DND-41 (cell line): ENCODE measurements around the gene TAF1D.
"Not testable (repeated sequence)": the region's sequence is repeated elsewhere in the genome, so short reads cannot be mapped to it uniquely, and the experiment has no call there.

ENCODE experiments used
- ATAC-seq: fragments of 200-7000 bp; cut with Tn5 transposase; 3 replicates; pipeline ENCODE4 v1.9.1; 2021; ENCODE audit warnings: low read depth; ENCODE audit not compliant: insufficient read depth
- DNase-seq: peaks from one replicate; pipeline ENCODE4 v3.0.0-alpha.2; 2020
- H2AFZ ChIP-seq: 2 replicates; pipeline ENCODE4 v1.6.0; 2012; ENCODE audit warnings: low read depth, low read length
- H3K27ac ChIP-seq: 2 replicates; pipeline ENCODE4 v1.5.1; 2012; ENCODE audit warnings: low read length, inconsistent platforms
- H3K27me3 ChIP-seq: fragments of 200-600 bp; sonication (generic); 2 replicates; pipeline ENCODE4 v1.6.0; 2012; ENCODE audit warnings: low read length, mild to moderate bottlenecking, inconsistent platforms; ENCODE audit not compliant: insufficient read depth, poor library complexity
- H3K36me3 ChIP-seq: 2 replicates; pipeline ENCODE4 v1.5.1; 2012; ENCODE audit warnings: low read length, inconsistent platforms; ENCODE audit not compliant: insufficient read depth
- H3K4me1 ChIP-seq: 2 replicates; pipeline ENCODE4 v1.5.1; 2012; ENCODE audit warnings: mild to moderate bottlenecking, low read length; ENCODE audit not compliant: insufficient read depth
- H3K4me2 ChIP-seq: 2 replicates; pipeline ENCODE4 v1.6.0; 2012; ENCODE audit warnings: mild to moderate bottlenecking, moderate library complexity, low read length, inconsistent platforms; ENCODE audit not compliant: insufficient read depth
- H3K4me3 ChIP-seq, 2 experiments: fragments of 200-600 bp in 1 of 2; shearing (Covaris generic) in 1 of 2; 2 replicates each; pipeline ENCODE4 v1.5.1; 2012 to 2016; ENCODE audit warnings: inconsistent platforms in 2 of 2, low read length in 2 of 2, mild to moderate bottlenecking in 2 of 2, low read depth in 1 of 2, moderate library complexity in 1 of 2
- H3K79me2 ChIP-seq: 2 replicates; pipeline ENCODE4 v1.6.0; 2012; ENCODE audit warnings: low read length, inconsistent platforms; ENCODE audit not compliant: insufficient read depth
- H3K9ac ChIP-seq: 2 replicates; pipeline ENCODE4 v1.6.0; 2012; ENCODE audit warnings: low read depth, mild to moderate bottlenecking, inconsistent platforms, low read length, moderate library complexity
- H3K9me3 ChIP-seq: 2 replicates; pipeline ENCODE4 v1.5.1; 2012; ENCODE audit warnings: low read length, moderate library complexity, mild to moderate bottlenecking, inconsistent platforms; ENCODE audit not compliant: insufficient read depth, severe bottlenecking
- H4K20me1 ChIP-seq: 2 replicates; pipeline ENCODE4 v1.6.0; 2012; ENCODE audit warnings: low read length; ENCODE audit not compliant: insufficient read depth
- EZH2 ChIP-seq: IDR thresholded peaks from 3 replicates; pipeline ENCODE4 v1.6.1; 2012; ENCODE audit warnings: borderline replicate concordance, low read depth, mild to moderate bottlenecking, moderate library complexity, low read length, inconsistent platforms; ENCODE audit not compliant: severe bottlenecking
- TF ChIP-seq, protein P1 (sequence below): IDR thresholded peaks from 2 replicates; pipeline ENCODE4 v1.5.1; 2012; ENCODE audit warnings: borderline replicate concordance, low read length, moderate library complexity, mild to moderate bottlenecking; ENCODE audit not compliant: poor library complexity, severe bottlenecking; ENCODE audit errors: extremely low read depth

TAF1D gene

GRCh38 chr11:93753241-93753640 is 11.9 kb upstream of the TAF1D start:
- peaks cover 34% of the 10 kb centered on the region for H3K36me3 ChIP-seq
- no peaks in the 10 kb centered on the region for H3K4me1 ChIP-seq
- no peak overlapping the region for H3K4me2 ChIP-seq
- no peak overlapping the region for H3K9ac ChIP-seq
- ATAC-seq (no peak), DNase-seq (no peak)
- H3K4me3 ChIP-seq = no peak overlapping the region
- H2AFZ ChIP-seq = no peak overlapping the region
- TF ChIP-seq, protein P1, sequence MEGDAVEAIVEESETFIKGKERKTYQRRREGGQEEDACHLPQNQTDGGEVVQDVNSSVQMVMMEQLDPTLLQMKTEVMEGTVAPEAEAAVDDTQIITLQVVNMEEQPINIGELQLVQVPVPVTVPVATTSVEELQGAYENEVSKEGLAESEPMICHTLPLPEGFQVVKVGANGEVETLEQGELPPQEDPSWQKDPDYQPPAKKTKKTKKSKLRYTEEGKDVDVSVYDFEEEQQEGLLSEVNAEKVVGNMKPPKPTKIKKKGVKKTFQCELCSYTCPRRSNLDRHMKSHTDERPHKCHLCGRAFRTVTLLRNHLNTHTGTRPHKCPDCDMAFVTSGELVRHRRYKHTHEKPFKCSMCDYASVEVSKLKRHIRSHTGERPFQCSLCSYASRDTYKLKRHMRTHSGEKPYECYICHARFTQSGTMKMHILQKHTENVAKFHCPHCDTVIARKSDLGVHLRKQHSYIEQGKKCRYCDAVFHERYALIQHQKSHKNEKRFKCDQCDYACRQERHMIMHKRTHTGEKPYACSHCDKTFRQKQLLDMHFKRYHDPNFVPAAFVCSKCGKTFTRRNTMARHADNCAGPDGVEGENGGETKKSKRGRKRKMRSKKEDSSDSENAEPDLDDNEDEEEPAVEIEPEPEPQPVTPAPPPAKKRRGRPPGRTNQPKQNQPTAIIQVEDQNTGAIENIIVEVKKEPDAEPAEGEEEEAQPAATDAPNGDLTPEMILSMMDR = no peak
- no peak for TF ChIP-seq EZH2
- no peak overlapping the region for H3K27ac ChIP-seq
- H3K79me2 ChIP-seq = no peaks in the 10 kb centered on the region
- H3K9me3 ChIP-seq = no peaks in the 10 kb centered on the region
- no peaks in the 10 kb centered on the region for H4K20me1 ChIP-seq
- no peaks in the 10 kb centered on the region for H3K27me3 ChIP-seq

DNA sequence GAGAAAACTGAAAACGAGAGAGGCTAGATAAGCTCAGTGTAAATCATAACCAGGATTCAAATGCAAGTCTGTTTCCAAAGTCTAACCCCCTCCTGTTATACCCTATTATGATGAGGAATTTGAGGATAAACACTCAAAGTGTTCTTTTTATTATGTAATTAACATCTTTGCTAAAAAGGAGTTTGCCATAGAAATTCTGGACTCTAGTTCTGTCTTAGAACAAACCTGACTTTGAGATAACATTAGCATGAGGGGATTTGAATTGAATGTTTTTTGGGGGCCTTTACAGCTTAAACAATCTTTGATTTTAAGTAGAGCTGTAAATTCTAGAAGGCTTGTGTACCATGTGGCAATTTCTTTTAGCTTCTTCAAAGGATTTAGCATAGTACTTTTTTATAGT is 9.7 kb upstream of the TAF1D start:
- H3K36me3 ChIP-seq = peaks cover 18% of the 10 kb centered on the region
- no peak for ATAC-seq
- H3K27me3 ChIP-seq = no peaks in the 10 kb centered on the region
- no peaks in the 10 kb centered on the region for H3K9me3 ChIP-seq
- no peaks in the 10 kb centered on the region for H4K20me1 ChIP-seq
- no peak overlapping the region for H3K9ac ChIP-seq
- H3K4me2 ChIP-seq = no peak overlapping the region
- no peaks in the 10 kb centered on the region for H3K4me1 ChIP-seq
- H3K4me3 ChIP-seq = no peak overlapping the region
- TF ChIP-seq, protein P1 = no peak
- no peak for TF ChIP-seq EZH2
- no peak overlapping the region for H2AFZ ChIP-seq
- H3K79me2 ChIP-seq = no peaks in the 10 kb centered on the region
- no peak for DNase-seq
- no peak overlapping the region for H3K27ac ChIP-seq

DNA sequence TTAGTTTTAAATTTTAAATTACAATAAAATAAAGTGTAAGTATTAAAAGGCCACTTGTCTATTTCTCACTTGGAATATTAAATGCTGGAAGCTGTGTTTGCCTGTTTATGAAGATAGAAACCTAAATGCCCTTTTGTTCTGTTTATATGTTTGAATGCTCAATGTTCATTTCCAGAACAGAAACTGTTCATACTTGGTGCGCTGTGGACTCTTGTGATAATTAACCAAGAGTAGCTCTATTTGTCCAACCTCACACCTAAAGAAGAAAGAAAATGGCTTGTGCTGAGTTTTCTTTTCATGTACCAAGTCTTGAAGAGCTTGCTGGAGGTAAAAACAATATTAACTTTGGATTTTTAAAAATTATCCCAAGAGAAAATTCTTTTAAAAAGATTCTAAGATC is 5.8 kb upstream of the TAF1D start:
- no peak overlapping the region for H3K27ac ChIP-seq
- no peak overlapping the region for H3K4me3 ChIP-seq
- no peak overlapping the region for H3K4me2 ChIP-seq
- no peak overlapping the region for H2AFZ ChIP-seq
- H3K4me1 ChIP-seq = peaks cover 13% of the 10 kb centered on the region
- H4K20me1 ChIP-seq = no peaks in the 10 kb centered on the region
- no peaks in the 10 kb centered on the region for H3K9me3 ChIP-seq
- no peaks in the 10 kb centered on the region for H3K27me3 ChIP-seq
- TF ChIP-seq EZH2 = no peak
- TF ChIP-seq, protein P1 = no peak
- H3K9ac ChIP-seq = no peak overlapping the region
- peaks cover 27% of the 10 kb centered on the region for H3K79me2 ChIP-seq
- ATAC-seq = no peak
- H3K36me3 ChIP-seq = peaks cover 11% of the 10 kb centered on the region
- DNase-seq = no peak

DNA sequence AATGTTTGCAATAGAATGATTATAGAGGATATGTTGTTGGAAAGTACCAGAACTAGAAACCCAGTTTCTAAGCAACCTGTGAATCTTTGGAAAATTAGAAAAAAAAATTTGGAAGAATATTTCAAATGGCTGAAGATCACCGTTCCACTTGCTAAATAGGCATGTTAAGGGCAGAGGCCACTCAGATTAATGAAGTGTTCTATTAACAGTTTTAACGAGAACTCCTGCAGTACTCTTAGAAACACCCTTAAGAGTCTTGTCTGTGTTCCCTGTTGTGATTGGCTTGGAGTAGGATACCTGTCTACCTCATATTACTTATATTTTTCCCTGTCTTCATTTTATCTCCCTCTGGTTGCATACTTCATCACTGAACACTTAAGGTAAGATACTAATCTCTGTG is 4.8 kb upstream of the TAF1D start:
- Histone ChIP-seq H3K4me1 (peaks cover 13% of the 10 kb centered on the region), H3K27ac (no peak overlapping the region), H3K27me3 (no peaks in the 10 kb centered on the region)

GRCh38 chr11:93745005-93745755 is 3.9 kb upstream of the TAF1D start:
- H3K9me3 ChIP-seq, H3K4me2 ChIP-seq, H3K27me3 ChIP-seq, H3K27ac ChIP-seq, H3K4me3 ChIP-seq, DNase-seq, ATAC-seq, H4K20me1 ChIP-seq, H3K9ac ChIP-seq, H2AFZ ChIP-seq: not testable (repeated sequence)
- peaks cover 46% of the 10 kb centered on the region for H3K79me2 ChIP-seq
- H3K4me1 ChIP-seq = peaks cover 13% of the 10 kb centered on the region
- H3K36me3 ChIP-seq = peaks cover 13% of the 10 kb centered on the region

More for the DNA sequence above, 4.8 kb upstream of the TAF1D start:
- Histone ChIP-seq H3K4me2 (no peak overlapping the region), H3K9me3 (no peaks in the 10 kb centered on the region), H3K36me3 (peaks cover 11% of the 10 kb centered on the region), H4K20me1 (no peaks in the 10 kb centered on the region), H2AFZ (no peak overlapping the region), H3K4me3 (no peak overlapping the region), H3K9ac (no peak overlapping the region), H3K79me2 (peaks cover 36% of the 10 kb centered on the region)
- no peak for ATAC-seq
- TF ChIP-seq, protein P1 = no peak
- no peak for DNase-seq
